SIG-M5 (cell line): Measurements from ENCODE around the gene PAN2.
"Not testable (repeated sequence)": the region's sequence is repeated elsewhere in the genome, so short reads cannot be mapped to it uniquely, and the experiment has no call there.

Experiments
- DNase-seq: peaks from one replicate; lab custom pipeline; 2025; lab: John Stamatoyannopoulos, UW

The PAN2 gene

DNA sequence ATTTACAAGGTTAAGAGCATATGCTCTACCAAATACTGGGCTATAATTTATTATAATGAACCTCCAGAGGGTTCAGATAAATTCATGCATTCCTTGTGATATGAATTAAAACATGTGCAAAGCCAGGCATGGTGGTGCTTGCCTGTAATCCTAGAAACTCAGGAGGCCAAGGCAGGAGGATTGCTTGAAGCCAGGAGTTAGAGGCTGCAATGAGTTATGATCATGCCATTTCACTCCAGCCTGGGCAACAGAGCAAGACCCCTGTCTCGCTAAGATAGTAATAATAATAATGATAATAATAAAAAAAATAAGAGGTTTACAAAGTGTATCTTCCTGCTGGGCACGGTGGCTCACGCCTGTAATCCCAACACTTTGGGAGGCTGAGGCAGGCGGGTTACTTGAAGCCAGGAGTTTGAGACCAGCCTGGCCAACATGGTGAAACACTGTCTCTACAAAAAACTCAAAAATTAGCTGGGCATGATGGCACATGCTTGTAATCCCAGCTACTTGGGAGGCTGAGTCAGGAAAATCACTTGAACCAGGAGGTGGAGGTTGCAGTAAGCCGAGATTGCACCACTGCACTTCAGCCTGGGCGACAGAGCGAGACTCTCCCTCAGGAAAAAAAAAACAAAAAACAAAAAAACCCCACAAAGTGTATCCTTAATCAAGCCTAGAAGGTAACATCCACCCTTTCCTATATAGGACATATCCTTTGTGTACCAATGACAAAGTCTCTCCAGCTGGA lies 26.4 kb downstream of the PAN2 start:
- DNase-seq, result no peak

DNA sequence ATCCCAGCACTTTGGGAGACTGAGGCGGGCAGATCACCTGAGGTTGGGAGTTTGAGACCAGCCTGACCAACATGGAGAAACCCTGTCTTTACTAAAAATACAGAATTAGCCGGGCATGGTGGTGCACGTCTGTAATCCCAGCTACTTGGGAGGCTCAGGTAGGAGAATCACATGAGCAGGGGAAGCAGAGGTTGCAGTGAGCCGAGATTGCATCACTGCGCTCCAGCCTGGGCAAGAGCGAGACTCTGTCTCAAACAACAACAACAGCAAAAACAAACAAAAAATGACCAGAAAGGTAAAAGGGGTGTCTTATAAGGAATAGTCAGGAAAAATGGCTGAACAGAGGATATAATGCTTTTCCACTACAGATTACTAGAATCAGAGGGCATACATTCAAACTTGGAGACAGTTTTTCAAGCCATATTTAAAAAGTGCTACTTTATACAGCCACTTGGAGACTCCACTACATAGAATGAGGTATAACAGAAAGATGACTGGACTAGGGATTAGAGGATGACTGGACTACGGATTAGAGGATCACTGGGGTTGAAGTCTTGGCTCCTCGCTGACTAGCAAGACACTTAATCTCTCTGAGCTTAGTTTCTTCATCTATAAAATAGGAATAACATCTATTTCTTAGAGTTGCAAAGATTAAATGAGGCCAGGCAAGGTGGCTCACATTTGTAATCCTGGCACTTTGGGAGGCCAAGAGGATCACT lies 28.8 kb downstream of the PAN2 start:
- no peak for DNase-seq

DNA sequence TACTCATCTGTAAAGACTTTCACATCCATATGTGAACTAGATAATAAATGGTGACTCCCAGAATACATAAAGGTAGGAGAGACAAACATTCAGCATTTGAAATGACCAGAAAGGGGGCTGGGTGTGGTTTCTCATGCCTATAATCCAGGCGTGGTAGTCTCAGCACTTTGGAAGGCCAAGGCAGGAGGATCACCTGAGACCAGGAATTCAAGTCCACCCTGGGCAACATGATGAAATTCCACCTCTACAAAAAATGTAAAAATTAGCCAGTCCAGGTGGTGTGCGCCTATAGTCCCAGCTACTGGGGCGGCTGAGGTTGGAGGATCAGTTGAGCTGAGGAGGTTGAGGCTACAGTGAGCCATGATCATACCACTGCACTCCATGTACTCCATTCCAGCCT lies 29.5 kb downstream of the PAN2 start:
- DNase-seq, result no peak

DNA sequence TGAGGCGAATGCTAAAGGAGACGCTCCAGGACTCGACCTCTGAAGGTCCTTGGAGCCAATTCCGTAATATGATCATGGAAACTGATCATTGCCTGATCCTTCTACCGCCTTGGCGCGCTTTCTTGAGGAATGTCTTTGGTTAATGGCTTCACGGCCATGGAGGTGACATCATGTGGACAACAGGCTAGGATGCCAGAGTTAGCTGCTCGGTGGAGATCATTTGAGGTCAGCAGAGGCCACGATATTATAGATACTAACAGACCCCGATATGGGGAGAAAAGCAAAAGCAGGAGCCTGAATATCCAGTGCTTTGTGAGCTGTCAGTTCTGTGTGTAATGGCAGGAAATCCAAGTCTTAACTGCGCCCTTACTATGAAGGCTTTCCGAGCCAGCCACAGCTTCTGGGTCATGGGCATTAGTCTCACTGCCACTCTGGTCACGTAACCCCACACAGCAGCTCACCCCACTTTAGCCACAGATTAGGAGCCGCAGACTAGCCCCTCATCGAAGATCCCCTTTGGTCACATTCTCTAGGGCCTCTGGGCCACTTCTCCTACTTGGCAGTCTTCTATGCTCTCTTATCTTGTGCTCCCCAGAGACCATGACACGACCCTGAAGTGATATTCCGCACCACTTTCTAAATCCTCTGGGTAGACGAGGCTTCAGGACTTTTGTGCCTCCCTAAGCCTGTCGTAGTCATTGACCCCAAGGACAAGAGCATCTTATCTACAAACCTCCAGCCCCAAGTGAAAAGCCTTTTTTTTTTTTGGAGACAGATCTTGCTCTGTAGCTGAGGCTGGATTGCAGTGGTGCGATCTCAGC lies 32.9 kb downstream of the PAN2 start:
- DNase-seq, result no peak

DNA sequence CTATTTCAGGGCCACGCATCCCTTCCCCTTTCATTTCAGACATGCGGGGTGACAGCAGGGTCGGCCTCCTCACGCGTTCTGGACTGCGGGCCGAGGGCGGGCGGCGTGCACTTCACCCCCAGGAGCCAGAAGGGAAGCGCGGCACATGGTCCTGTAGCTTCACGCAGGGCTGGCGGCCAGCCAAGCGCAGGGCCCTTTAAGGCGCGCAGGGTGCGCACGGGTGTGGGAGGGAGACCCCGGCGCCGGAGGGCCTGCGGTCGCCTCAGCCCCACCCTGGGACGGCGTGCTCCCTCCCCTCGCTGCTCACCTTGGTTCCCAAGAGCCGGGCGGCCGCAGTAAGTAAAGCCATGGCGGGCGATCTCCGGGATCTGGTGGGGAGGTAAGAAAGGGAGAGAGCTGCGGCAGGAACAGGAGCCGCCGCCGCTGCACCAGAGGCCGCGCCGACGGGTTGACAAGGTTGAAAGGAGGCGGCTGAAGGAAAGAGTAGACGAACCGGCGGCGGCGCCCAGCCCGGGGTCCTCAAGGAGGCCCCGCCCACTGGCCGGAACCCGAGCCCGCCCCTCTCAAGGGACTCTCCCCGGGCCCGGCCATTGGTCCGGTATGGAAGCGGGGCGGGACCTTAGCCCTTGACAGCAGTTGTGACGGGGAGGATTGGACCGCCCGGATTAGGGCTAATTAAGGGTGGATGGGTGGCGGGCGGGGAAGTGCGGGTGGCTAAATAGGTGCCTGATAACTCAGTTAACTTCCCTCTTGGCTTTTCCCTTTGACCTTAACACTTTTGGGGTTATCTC lies 33.8 kb downstream of the PAN2 start, which contains the start of gene CS:
Gene CS, minus strand, starts transcription at position 478 of the 791 bp plus-strand sequence. Its CDS starts 129 bp downstream, at position 349.
- DNase-seq, result peak; percentile 96

DNA sequence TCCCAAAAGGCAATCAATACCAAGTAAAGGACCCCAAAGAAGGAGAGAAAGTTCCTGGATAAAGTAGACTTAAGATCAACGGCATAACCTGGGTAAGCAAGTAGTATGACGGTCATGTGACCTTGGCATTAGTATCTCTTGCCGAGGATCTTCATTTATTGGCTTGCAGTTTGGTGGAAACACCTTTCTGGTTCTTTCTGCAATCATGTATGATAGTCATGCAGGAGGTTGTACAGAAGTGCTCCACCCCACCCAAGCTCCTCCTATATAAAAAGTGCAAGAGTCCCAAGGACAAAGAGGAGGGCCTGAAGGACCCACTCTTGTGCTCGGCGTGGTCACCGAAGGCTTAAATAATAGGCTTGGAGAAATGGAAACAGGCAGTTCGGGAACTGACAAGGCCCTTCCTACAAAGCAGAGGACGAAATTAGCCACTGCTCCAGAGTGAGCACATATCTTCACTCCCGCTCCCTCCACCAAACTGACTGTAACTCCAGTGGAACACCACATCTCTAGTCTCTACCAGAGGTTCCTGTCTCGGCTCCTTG lies 34.4 kb downstream of the PAN2 start:
- DNase-seq, result no peak

DNA sequence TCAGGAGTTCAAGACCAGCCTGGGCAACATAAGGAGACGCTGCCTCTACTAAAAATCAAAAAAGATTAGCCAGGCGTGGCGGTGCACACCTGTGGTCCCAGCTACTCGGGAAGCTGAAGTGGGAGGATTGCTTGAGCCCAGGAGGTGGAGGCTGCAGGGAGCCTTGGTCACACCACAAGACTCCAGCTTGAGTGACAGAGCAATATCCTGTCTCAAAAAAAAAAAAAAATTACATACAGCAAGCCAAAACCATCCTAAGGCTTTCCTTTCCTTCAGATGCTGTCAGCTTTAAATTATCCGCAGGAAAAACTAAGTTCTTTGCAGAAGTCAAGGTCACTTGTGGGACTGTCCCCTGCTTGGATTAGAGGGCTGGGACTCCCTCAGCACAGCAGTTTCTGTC lies 35.0 kb downstream of the PAN2 start:
- DNase-seq, result no peak

DNA sequence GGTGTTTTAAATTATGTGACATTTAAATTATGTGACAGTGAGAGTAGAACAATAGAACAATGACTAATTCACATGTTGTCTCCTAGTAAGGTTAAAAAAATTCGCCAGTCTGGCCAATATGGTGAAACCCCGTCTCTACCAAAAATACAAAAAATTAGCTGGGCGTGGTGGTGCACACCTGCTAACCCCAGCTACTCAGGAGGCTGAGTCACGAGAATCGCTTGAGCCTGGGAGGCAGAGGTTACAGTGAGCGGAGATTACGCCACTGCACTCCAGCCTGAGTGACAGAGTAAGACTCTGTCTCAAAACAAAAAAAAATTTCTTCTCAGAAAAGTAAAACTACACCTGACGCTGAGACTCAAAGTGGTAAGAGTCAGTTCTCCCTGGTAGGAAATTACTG lies 36.4 kb downstream of the PAN2 start:
- DNase-seq, result no peak

DNA sequence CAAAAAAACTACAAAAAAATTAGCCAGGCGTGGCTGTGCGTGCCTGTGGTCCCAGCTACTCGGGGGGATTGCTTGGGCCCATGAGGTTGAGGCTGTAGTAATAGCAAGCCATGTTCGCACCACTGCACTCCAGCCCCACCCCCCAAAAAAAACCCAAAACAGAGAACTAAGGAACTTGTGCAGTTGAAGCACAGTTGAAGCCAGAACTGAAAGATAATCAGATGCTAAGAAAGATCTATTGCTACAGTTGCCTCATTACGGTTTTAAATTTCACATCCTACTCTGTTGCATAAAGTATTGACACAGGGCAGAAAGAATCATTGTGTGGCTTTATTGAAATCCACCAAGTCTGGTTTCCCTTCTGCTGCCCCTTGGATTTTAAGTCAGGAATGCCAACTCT lies 37.5 kb downstream of the PAN2 start:
- DNase-seq, result peak; percentile 63

DNA sequence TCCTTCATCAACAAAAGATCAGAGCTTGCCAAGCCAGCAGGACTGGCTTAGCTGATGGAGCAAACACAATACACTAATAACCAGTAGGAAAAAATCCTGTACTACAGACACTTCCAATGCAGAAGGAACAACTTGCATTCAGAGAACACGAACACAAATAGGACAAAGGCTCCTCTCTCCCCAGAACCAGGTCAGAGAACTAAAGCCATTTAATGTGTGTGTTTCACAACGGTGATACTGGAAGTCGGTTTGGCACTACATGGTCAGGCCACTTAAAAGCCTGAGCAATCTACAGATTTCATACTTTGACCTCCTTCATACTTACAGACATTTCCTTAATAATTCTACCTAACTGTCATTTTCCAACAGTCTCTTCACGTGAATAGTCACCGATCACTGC lies 40.0 kb downstream of the PAN2 start:
- DNase-seq, result no peak

DNA sequence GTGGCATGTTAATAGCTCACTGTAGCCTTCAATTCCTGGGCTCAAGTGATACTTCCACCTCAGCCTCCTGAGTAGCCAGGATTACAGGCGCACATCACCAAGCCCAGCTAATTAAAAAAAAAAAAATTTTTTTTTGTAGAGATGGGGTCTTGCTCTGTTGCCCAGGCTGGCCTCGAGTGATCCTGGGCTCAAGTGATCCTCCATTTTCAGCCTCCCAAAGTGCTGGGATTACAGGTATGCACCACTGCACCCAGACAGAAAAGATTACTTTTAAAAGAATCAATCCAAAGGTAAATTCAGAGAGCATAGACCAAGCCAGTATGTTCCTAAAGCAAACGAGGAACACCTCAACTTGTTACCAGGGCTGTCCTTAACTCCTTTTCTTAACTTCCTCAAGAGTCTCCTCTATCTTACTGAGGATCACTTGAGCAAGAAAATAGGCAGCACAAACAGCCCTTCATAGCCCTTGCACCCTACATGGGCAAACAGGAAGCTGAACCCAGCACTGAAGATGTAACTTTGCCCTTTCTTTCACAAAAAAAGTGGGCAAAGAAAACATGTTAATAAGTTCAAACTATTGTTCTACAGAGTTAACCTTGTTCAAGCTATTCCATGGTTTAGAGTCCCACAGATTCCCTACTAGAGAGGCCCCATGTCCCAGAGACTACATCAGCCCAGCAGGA lies 45.0 kb downstream of the PAN2 start:
- no peak for DNase-seq

DNA sequence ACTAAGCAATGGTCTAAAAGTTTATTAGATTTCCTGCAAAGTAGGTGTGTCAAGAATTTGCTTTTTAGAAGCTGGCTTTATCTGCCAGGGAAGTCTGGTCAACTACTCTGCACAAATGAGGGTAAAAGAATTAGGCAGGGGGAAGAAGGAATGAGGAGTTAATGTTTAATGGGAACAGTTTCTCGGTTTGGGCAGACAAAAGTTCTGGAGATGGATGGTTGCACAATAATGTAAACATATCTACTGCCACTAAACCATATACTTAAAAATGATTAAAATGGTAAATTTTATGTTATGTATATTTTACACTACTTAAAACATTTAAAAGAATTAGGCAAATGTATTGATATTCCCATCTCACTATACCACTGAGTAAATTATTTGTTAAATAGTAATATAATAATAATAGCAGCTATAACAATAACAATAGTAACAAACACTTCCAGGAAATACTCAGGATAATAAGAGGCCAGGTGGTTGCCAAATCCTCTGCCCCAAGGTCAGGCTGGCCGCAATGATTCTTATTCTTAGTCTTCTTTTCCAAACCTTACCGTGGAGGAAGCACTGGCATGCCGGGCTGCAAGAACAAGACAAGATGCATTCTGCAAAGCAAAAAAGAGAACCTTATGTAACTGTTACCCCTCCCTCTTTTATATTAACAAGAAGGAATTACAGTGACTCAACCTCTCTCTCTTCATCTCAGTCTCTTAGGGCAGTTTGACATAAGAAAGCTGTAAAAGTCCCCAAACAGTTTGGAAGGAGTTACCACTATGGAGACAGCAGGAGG lies 47.6 kb downstream of the PAN2 start:
- no peak for DNase-seq

DNA sequence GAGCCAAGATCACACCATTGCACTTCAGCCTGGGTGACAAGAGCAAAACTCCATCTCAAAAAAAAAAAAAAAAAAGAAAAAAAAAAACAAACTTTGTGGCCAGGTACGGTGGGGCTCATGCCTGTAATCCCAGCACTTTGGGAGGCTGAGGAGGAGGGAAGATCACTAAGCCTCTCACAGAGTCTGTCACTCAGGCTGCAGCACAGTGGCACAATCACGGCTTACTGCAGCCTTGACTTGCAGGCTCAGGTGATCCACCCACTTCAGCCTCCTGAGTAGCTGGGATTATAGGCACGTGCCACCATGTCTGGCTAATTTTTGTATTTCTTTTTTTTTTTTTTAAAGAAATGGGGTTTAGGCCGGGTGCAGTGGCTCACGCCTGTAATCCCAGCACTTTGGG lies 49.5 kb downstream of the PAN2 start:
- not testable (repeated sequence) for DNase-seq

DNA sequence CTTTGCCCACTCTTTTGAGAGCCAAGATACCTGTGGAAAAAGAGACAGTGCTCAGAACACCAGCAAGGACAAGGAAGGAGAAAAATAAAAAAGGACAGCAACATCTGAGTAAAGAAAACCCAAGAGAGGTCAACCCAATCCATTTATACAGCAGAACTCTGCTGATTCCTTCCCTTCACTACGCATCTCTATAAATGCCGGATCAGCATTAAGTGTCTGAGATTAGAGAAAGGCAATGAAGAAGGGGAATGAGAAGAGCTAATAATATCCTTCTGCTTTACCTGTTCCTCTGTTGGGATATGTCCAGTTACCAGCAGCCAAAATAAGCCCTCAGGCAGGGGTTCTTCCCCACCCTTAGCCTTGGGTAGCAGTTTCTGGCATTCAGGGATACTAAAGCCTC lies 51.2 kb downstream of the PAN2 start:
- no peak for DNase-seq

DNA sequence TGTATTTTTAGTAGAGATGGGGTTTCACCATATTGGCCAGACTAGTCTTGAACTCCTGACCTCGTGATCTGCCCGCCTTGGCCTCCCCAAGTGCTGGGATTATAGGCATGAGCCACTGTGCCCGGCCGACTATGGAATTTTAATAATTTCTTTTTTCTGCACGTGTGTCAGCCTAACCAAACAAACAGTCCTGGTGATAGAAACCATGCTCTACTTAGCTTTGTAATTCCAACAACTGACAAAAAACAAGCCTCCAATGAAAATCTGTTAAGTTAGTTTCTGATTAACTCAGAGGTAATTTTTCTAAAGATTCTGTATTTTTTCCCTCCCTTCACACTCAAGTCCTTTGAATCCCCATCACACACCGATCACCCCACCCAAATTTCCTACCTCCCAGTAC lies 51.8 kb downstream of the PAN2 start:
- DNase-seq, result no peak

DNA sequence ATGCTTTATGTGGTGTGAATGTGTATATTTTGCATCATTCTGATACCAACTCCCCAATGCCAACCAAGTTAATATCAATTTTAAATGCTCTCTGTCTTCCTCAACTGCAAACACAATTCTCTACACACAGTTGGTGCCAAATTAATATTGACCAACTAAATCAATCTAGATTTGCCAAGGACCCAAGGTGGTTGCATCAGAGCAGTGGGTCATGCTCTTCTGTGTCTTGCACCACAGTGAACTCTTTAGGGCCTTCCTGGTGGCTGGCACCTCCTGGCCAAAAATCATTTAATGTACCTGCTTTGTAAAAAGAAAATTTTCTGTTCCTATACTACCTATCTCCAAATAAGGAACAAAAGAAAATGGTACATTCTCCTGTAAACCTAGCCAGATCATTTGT lies 53.0 kb downstream of the PAN2 start:
- DNase-seq, result no peak

DNA sequence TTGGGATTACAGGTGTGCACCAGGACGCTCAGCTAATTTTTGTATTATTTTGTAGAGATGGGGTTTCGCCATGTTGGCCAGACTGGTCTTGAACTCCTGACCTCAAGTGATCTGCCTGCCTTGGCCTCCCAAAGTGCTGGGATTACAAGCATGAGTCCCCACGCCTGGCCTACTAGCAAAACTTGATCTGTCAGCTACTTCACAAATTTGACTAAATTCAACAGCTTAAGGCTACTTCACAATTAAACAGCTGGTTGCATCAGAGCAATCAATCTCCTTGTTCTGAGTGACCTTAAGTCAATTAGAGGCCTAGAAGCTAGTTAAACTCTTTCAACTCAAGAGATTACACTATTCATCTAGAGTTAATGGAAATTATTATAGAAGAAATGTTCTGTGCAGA lies 54.9 kb downstream of the PAN2 start:
- no peak for DNase-seq

DNA sequence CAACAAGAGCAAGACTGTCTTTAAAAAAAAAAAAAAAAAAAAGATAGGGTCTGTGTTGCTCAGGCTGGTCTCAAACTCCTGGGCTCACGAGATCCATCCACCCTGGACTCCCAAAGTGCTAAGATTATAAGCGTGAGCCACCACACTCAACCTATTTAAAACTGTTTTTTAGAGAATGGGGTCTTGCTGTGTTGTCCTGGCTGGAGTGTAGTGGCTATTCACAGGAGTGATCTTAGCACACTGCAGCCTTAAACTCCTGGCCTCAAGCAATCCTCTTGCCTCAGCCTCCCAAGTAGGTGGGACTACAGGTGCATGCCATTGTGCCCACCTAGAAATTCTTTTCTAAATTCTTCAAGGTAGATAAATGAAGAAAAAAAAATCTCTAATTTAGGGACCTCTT lies 59.5 kb downstream of the PAN2 start:
- DNase-seq, result no peak

DNA sequence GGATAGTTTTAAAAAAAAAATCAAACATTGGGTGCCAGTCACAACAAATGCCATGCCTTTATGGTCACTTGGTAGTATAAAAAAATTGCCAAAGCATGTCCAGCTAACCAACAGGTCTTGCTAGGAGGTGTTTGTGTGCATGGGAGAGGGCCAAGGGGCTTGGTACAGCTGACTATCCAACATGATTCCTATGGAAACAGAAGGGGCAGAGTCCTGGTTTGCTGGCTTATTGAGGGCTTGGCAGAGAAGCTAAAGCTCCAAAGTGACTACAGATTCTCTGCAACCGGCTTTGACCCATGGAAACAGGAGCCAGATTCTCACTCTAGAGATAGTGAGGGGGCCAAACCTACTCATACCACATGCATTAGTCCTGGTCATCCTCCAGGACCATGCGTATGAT lies 61.3 kb downstream of the PAN2 start:
- DNase-seq, result not testable (repeated sequence)

DNA sequence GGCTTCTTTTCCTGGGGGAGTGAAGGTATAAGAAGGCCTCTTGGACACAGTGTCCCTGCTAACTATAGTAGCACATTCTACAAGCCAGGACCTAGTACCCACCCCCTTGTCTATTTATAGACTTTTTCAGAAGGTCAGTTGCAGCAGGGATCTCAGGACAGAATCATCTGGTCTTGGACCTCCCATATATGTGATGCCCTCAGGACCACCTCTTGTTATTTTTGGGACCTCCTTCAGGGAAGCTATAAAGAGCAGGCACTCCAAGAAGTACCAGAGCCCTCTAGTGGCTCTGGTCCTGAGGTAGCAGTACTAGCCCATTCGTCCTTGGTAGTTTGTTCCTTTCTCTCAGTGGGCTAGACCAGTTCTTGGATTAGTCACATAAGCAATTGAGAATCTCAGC lies 62.8 kb downstream of the PAN2 start:
- DNase-seq, result no peak
